ENCODE measurements around the gene CFAP61.

GRCh38 chr20:20293691-20294385 is 241.5 kb downstream of the CFAP61 start:
- TF ChIP-seq EZH2phosphoT487 (IDR thresholded peaks at IDR 0.05; ENCODE audit: unreplicated experiment) (no peak), EZH2 (IDR thresholded peaks at IDR 0.05; ENCODE audit: low read depth, unreplicated experiment) (no peak), JUNB (IDR thresholded peaks at IDR 0.05; ENCODE audit: unreplicated experiment) (no peak), POLR2AphosphoS5 (IDR thresholded peaks at IDR 0.05; ENCODE audit: low read depth) (no peak), CREB1 (CRISPR knock-in tag; IDR thresholded peaks at IDR 0.05; ENCODE audit: low read depth) (no peak), ZNF114 (CRISPR knock-in tag; IDR thresholded peaks at IDR 0.05) (no peak), NANOG (IDR thresholded peaks at IDR 0.05; ENCODE audit: borderline replicate concordance) (no peak)
- TF ChIP-seq, protein P1, sequence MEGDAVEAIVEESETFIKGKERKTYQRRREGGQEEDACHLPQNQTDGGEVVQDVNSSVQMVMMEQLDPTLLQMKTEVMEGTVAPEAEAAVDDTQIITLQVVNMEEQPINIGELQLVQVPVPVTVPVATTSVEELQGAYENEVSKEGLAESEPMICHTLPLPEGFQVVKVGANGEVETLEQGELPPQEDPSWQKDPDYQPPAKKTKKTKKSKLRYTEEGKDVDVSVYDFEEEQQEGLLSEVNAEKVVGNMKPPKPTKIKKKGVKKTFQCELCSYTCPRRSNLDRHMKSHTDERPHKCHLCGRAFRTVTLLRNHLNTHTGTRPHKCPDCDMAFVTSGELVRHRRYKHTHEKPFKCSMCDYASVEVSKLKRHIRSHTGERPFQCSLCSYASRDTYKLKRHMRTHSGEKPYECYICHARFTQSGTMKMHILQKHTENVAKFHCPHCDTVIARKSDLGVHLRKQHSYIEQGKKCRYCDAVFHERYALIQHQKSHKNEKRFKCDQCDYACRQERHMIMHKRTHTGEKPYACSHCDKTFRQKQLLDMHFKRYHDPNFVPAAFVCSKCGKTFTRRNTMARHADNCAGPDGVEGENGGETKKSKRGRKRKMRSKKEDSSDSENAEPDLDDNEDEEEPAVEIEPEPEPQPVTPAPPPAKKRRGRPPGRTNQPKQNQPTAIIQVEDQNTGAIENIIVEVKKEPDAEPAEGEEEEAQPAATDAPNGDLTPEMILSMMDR (conservative IDR thresholded peaks at IDR 0.05; ENCODE audit: low read depth in 2 of 2) = no peak
- TF ChIP-seq, protein P2, sequence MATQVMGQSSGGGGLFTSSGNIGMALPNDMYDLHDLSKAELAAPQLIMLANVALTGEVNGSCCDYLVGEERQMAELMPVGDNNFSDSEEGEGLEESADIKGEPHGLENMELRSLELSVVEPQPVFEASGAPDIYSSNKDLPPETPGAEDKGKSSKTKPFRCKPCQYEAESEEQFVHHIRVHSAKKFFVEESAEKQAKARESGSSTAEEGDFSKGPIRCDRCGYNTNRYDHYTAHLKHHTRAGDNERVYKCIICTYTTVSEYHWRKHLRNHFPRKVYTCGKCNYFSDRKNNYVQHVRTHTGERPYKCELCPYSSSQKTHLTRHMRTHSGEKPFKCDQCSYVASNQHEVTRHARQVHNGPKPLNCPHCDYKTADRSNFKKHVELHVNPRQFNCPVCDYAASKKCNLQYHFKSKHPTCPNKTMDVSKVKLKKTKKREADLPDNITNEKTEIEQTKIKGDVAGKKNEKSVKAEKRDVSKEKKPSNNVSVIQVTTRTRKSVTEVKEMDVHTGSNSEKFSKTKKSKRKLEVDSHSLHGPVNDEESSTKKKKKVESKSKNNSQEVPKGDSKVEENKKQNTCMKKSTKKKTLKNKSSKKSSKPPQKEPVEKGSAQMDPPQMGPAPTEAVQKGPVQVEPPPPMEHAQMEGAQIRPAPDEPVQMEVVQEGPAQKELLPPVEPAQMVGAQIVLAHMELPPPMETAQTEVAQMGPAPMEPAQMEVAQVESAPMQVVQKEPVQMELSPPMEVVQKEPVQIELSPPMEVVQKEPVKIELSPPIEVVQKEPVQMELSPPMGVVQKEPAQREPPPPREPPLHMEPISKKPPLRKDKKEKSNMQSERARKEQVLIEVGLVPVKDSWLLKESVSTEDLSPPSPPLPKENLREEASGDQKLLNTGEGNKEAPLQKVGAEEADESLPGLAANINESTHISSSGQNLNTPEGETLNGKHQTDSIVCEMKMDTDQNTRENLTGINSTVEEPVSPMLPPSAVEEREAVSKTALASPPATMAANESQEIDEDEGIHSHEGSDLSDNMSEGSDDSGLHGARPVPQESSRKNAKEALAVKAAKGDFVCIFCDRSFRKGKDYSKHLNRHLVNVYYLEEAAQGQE (IDR thresholded peaks at IDR 0.05; ENCODE audit: unreplicated experiment) = no peak

Data from GM23338 (cell line).